Measurements from ENCODE around the gene LIPE.

LIPE gene

DNA sequence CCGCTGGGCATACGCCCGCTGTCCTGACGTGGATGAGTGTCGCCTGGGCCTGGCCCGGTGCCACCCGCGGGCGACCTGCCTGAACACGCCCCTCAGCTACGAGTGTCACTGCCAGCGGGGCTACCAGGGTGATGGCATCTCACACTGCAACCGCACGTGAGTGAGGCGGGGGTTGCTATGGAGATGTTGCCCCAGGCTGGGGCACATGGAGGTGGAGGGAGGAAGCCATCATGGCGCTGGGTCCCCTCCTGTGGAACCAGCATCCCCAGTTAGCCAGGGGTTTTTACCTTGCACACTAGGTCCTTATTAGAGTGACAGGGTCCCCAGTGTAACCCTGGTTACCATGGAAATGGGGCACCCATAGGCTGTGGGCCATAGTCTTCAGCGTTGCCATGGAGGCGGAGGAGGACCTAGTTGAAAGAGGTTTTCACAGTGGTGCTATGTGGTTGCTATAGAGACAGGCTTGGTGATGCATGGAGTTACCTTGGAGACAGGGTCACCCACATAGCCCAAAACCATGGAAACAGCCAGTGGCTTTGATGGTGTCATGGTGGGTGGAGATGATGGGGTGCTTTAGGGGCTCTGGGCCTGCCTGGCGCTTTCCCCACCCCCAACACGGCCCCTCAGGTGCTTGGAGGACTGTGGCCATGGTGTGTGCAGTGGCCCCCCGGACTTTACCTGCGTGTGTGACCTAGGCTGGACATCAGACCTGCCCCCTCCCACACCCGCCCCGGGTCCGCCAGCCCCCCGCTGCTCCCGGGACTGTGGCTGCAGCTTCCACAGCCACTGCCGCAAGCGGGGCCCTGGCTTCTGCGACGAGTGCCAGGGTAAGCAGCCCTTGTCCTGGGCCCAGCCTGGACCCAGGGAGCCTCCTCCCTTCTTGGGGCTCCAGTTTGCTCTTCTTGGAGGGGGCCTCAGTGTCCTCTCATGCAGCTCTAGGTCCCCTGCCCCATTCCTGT lies 74.6 kb downstream of the LIPE start:
- no peak for DNase-seq (ENCODE audit: low read depth)

Data from fibroblast of gingiva (primary cell).